H4 (cell line): ENCODE data around the gene GNPTAB. TPM values are rescaled to one million over a fixed set of nuclear protein-coding genes. Genes with fewer than 3 reads are reported as not detected.
"Not testable (repeated sequence)": the region's sequence is repeated elsewhere in the genome, so short reads cannot be mapped to it uniquely, and the experiment has no call there.

Source experiments
- DNase-seq: peaks from one replicate; pipeline ENCODE4 v3.0.0-alpha.2; 2015; ENCODE audit warnings: low spot score
- total RNA-seq: library from RNA; depleted of rRNA; stranded (reverse); fragments of >200 nt; shearing (Covaris generic); gene quantifications from 2 replicates; pipeline ENCODE4 v1.2.3, GENCODE V29; 2014

The GNPTAB gene
- total RNA-seq, 1 experiment from 2014 or later, result 18.4 TPM

- no peak for DNase-seq
Measured at GRCh38 chr12:101852998-101853397, 22.2 kb upstream of the GNPTAB start.

GRCh38 chr12:101850199-101850598 lies 19.4 kb upstream of the GNPTAB start:
- DNase-seq, result no peak

GRCh38 chr12:101847325-101847724 lies 16.6 kb upstream of the GNPTAB start:
- no peak for DNase-seq

- no peak for DNase-seq
Measured at GRCh38 chr12:101845137-101845711, 14.5 kb upstream of the GNPTAB start.

- DNase-seq, result no peak
Measured at GRCh38 chr12:101841069-101841468, 10.3 kb upstream of the GNPTAB start.

GRCh38 chr12:101839324-101840283 lies 8.8 kb upstream of the GNPTAB start:
- DNase-seq, result peak; percentile 49

GRCh38 chr12:101838628-101839323 lies 8.0 kb upstream of the GNPTAB start:
- no peak for DNase-seq

GRCh38 chr12:101832030-101832429 lies 1.3 kb upstream of the GNPTAB start:
- DNase-seq, result no peak

GRCh38 chr12:101829639-101830366 lies 956 bp downstream of the GNPTAB start:
- DNase-seq, result no peak

GRCh38 chr12:101828463-101829196 lies 2.1 kb downstream of the GNPTAB start:
- DNase-seq, result no peak

- no peak for DNase-seq
Measured at GRCh38 chr12:101826766-101827368, 3.9 kb downstream of the GNPTAB start.

- no peak for DNase-seq
Measured at GRCh38 chr12:101824831-101825230, 5.9 kb downstream of the GNPTAB start.

GRCh38 chr12:101823891-101824290 lies 6.9 kb downstream of the GNPTAB start:
- peak; percentile 58 for DNase-seq

- no peak for DNase-seq
Measured at GRCh38 chr12:101823039-101823438, 7.7 kb downstream of the GNPTAB start.

- no peak for DNase-seq
Measured at GRCh38 chr12:101819467-101819866, 11.3 kb downstream of the GNPTAB start.

GRCh38 chr12:101818689-101819088 lies 12.1 kb downstream of the GNPTAB start:
- not testable (repeated sequence) for DNase-seq

GRCh38 chr12:101813117-101813516 lies 17.6 kb downstream of the GNPTAB start:
- no peak for DNase-seq

GRCh38 chr12:101812716-101813115 lies 18.0 kb downstream of the GNPTAB start:
- not testable (repeated sequence) for DNase-seq

- not testable (repeated sequence) for DNase-seq
Measured at GRCh38 chr12:101811342-101811741, 19.4 kb downstream of the GNPTAB start.

- no peak for DNase-seq
Measured at GRCh38 chr12:101809208-101809607, 21.6 kb downstream of the GNPTAB start.

GRCh38 chr12:101806265-101806664 lies 24.5 kb downstream of the GNPTAB start:
- no peak for DNase-seq
